ENCODE data around the gene PPP1R13B.
A peak's percentile ranks its signal among the peaks of the same experiment; 100 is the strongest.

The PPP1R13B gene

GRCh38 chr14:103881268-103882201 is 34.2 kb upstream of the PPP1R13B start:
- DNase-seq (ENCODE audit: low read depth in 2 of 2): no peak

GRCh38 chr14:103880348-103881267 is 33.2 kb upstream of the PPP1R13B start:
- no peak for DNase-seq (ENCODE audit: low read depth in 2 of 2)

GRCh38 chr14:103879570-103880347 is 32.4 kb upstream of the PPP1R13B start:
- no peak for DNase-seq (ENCODE audit: low read depth in 2 of 2)

GRCh38 chr14:103879118-103879569 is 31.8 kb upstream of the PPP1R13B start:
- DNase-seq (ENCODE audit: low read depth in 2 of 2): no peak

- no peak for DNase-seq (ENCODE audit: low read depth in 2 of 2)
These were observed 30.8 kb upstream of the PPP1R13B start for GRCh38 chr14:103878180-103878579.

GRCh38 chr14:103875010-103875409 is 27.6 kb upstream of the PPP1R13B start:
- no peak for DNase-seq (ENCODE audit: low read depth in 2 of 2)

- DNase-seq (ENCODE audit: low read depth in 2 of 2): no peak
These were observed 25.2 kb upstream of the PPP1R13B start for GRCh38 chr14:103872481-103873113.

- DNase-seq (ENCODE audit: low read depth in 2 of 2): peak; percentile 62 to 73
These were observed 24.5 kb upstream of the PPP1R13B start for GRCh38 chr14:103871596-103872480.

GRCh38 chr14:103870891-103871595 is 23.7 kb upstream of the PPP1R13B start:
- DNase-seq (ENCODE audit: low read depth in 2 of 2): no peak

- no peak for DNase-seq (ENCODE audit: low read depth in 2 of 2)
These were observed 22.9 kb upstream of the PPP1R13B start for GRCh38 chr14:103870144-103870876.

- no peak for DNase-seq (ENCODE audit: low read depth in 2 of 2)
These were observed 22.2 kb upstream of the PPP1R13B start for GRCh38 chr14:103869406-103870143.

GRCh38 chr14:103868242-103868897 is 21.0 kb upstream of the PPP1R13B start:
- DNase-seq (ENCODE audit: low read depth in 2 of 2): no peak

- no peak for DNase-seq (ENCODE audit: low read depth in 2 of 2)
These were observed 20.2 kb upstream of the PPP1R13B start for GRCh38 chr14:103867523-103867953.

GRCh38 chr14:103867020-103867419 is 19.6 kb upstream of the PPP1R13B start:
- DNase-seq (ENCODE audit: low read depth in 2 of 2): no peak

- DNase-seq (ENCODE audit: low read depth in 2 of 2): no peak
These were observed 15.9 kb upstream of the PPP1R13B start for GRCh38 chr14:103863245-103863644.

- no peak for DNase-seq (ENCODE audit: low read depth in 2 of 2)
These were observed 15.0 kb upstream of the PPP1R13B start for GRCh38 chr14:103862393-103862782.

Measured in activated CD4-positive, alpha-beta T cell treated with anti-CD3 and anti-CD28 coated beads for 24 hours (primary cell).